Activated B cell treated with CpG ODN at 0.5 μM for 24 hours (primary cell): ENCODE measurements around the gene GALK1. TPM values are rescaled to one million over a fixed set of nuclear protein-coding genes. Genes with fewer than 3 reads are reported as not detected.
"Not testable (repeated sequence)": the region's sequence is repeated elsewhere in the genome, so short reads cannot be mapped to it uniquely, and the experiment has no call there.

ENCODE experiments used
- ATAC-seq: fragments of 200-7000 bp; cut with Tn5 transposase; one replicate; pipeline ENCODE4 v1.10.0; 2021; ENCODE audit warnings: low read depth, mild to moderate bottlenecking, moderate library complexity
- CTCF ChIA-PET: fragments of 350-600 bp; sonication (Branson Sonifier 250); formaldehyde crosslinking; loops from one replicate; lab custom pipeline; 2021; ENCODE audit warnings: antibody characterized with exemption; lab: Charles Lee
- POLR2A ChIA-PET: fragments of 350-600 bp; sonication (Branson Sonifier 250); formaldehyde crosslinking; loops from one replicate; lab custom pipeline; 2021; ENCODE audit warnings: antibody characterized with exemption; lab: Charles Lee
- DNase-seq: peaks from one replicate; pipeline ENCODE4 v3.0.0; 2022
- H3K27ac Mint-ChIP-seq: one replicate; pipeline ENCODE4 v1.8.0; 2020; ENCODE audit warnings: mixed read lengths
- H3K27me3 Mint-ChIP-seq: one replicate; pipeline ENCODE4 v1.8.0; 2021; ENCODE audit warnings: mixed read lengths
- H3K36me3 Mint-ChIP-seq: one replicate; pipeline ENCODE4 v1.8.0; 2021; ENCODE audit warnings: low read depth, mixed read lengths
- H3K4me1 Mint-ChIP-seq: one replicate; pipeline ENCODE4 v1.8.0; 2021; ENCODE audit warnings: mixed read lengths
- H3K4me3 Mint-ChIP-seq: one replicate; pipeline ENCODE4 v1.8.0; 2020; ENCODE audit warnings: mild to moderate bottlenecking, mixed read lengths
- H3K9me3 Mint-ChIP-seq: one replicate; pipeline ENCODE4 v1.8.0; 2020; ENCODE audit warnings: mixed read lengths
- CTCF ChIP-seq: fragments of 200-600 bp; IDR thresholded peaks from one replicate; pipeline ENCODE4 v1.8.0; 2022; ENCODE audit warnings: antibody characterized with exemption, mild to moderate bottlenecking
- intact Hi-C: fragments of 100-400 bp; cut with micrococcal nuclease; formaldehyde crosslinking; loops from one replicate; pipeline ENCODE4 v1.15.1; 2024
- total RNA-seq: library from RNA; stranded (reverse); gene quantifications from 2 replicates; pipeline ENCODE4 v1.2.3, GENCODE V29; 2022

GALK1 gene
- total RNA-seq, 1 donor from 2014 or later: 14.9 TPM

- no peak overlapping the region for H3K27ac Mint-ChIP-seq
- no peaks in the 10 kb centered on the region for H3K27me3 Mint-ChIP-seq
- ATAC-seq (no peak), DNase-seq (no peak)
- H3K9me3 Mint-ChIP-seq: no peaks in the 10 kb centered on the region
- H3K36me3 Mint-ChIP-seq: peaks cover 50% of the 10 kb centered on the region
- POLR2A ChIA-PET: interaction anchor here (0.9 kb wide), 1 partner anchor 54 kb away, joined by 3 read pairs; no protein-coding TSS in a partner anchor
- no peak overlapping the region for H3K4me3 Mint-ChIP-seq
- H3K4me1 Mint-ChIP-seq: peaks cover 14% of the 10 kb centered on the region
- CTCF ChIA-PET: interaction anchor here (0.6 to 1.1 kb wide), 2 partner anchors 50 to 85 kb away, joined by 3 read pairs; partner anchors contain the start of gene TRIM65
- intact Hi-C loops: no loop called here
- TF ChIP-seq CTCF: no peak
Observed at GRCh38 chr17:75811174-75811573, 46.2 kb upstream of the GALK1 start.

GRCh38 chr17:75810756-75811155 lies 45.8 kb upstream of the GALK1 start:
- H3K4me1 Mint-ChIP-seq: peaks cover 14% of the 10 kb centered on the region
- ATAC-seq, H3K9me3 Mint-ChIP-seq, intact Hi-C loops, H3K4me3 Mint-ChIP-seq, DNase-seq, H3K27ac Mint-ChIP-seq, H3K27me3 Mint-ChIP-seq: not testable (repeated sequence)
- CTCF ChIA-PET: interaction anchor here (1.1 kb wide), 1 partner anchor 86 kb away, joined by 3 read pairs; the partner anchor contains the start of gene TRIM65
- H3K36me3 Mint-ChIP-seq: peaks cover 46% of the 10 kb centered on the region
- POLR2A ChIA-PET: interaction anchor here (0.9 kb wide), 1 partner anchor 54 kb away, joined by 3 read pairs; no protein-coding TSS in a partner anchor

- no peak for ATAC-seq
Observed at GRCh38 chr17:75810216-75810615, 45.2 kb upstream of the GALK1 start.

GRCh38 chr17:75809631-75810111 lies 44.7 kb upstream of the GALK1 start:
- POLR2A ChIA-PET: interaction anchor here (0.5 to 2.9 kb wide), 8 partner anchors 10 to 45 kb away, joined by 3 to 21 read pairs (median 6); partner anchors contain the start of genes GALK1 and UNK
- Mint-ChIP-seq H3K36me3 (peaks cover 44% of the 10 kb centered on the region), H3K9me3 (no peaks in the 10 kb centered on the region), H3K4me3 (no peak overlapping the region), H3K4me1 (peaks cover 14% of the 10 kb centered on the region), H3K27ac (no peak overlapping the region), H3K27me3 (no peaks in the 10 kb centered on the region)
- DNase-seq: no peak
- ATAC-seq: no peak
- TF ChIP-seq CTCF: no peak
- CTCF ChIA-PET: interaction anchor here (1.2 to 1.4 kb wide), 3 partner anchors 17 to 56 kb away, joined by 4 to 6 read pairs (median 5); partner anchors contain the start of gene GALK1
- intact Hi-C loops: loop anchor here (2.0 kb wide), 1 partner anchor 25 kb away; the partner anchor contains the start of gene UNK

More at GRCh38 chr17:75810216-75810615, 45.2 kb upstream of the GALK1 start:
- CTCF ChIA-PET: interaction anchor here (1.1 kb wide), 1 partner anchor 86 kb away, joined by 3 read pairs; the partner anchor contains the start of gene TRIM65
- Mint-ChIP-seq H3K4me1 (peaks cover 14% of the 10 kb centered on the region), H3K36me3 (peaks cover 46% of the 10 kb centered on the region), H3K9me3 (no peaks in the 10 kb centered on the region), H3K27me3 (no peaks in the 10 kb centered on the region), H3K4me3 (no peak overlapping the region), H3K27ac (no peak overlapping the region)
- TF ChIP-seq CTCF: no peak
- DNase-seq: no peak
- POLR2A ChIA-PET: interaction anchor here (2.4 kb wide), 1 partner anchor 30 kb away, joined by 11 read pairs; a partner anchor contains a TSS
- intact Hi-C loops: no loop called here

GRCh38 chr17:75808905-75809621 lies 44.1 kb upstream of the GALK1 start:
- Mint-ChIP-seq H3K9me3 (no peaks in the 10 kb centered on the region), H3K27ac (peak overlapping the region; percentile 19), H3K4me1 (peaks cover 16% of the 10 kb centered on the region), H3K36me3 (peaks cover 39% of the 10 kb centered on the region), H3K27me3 (no peaks in the 10 kb centered on the region), H3K4me3 (no peak overlapping the region)
- DNase-seq (no peak), ATAC-seq (peak; percentile 99)
- ChIA-PET POLR2A (interaction anchor here (0.5 to 2.9 kb wide), 10 partner anchors 9 to 44 kb away, joined by 3 to 21 read pairs (median 5); partner anchors contain the start of genes GALK1 and UNK), CTCF (interaction anchor here (1.2 to 1.4 kb wide), 3 partner anchors 18 to 55 kb away, joined by 4 to 6 read pairs (median 5); partner anchors contain the start of gene GALK1)
- intact Hi-C loops: loop anchor here (2.0 kb wide), 1 partner anchor 24 kb away; the partner anchor contains the start of gene UNK
- TF ChIP-seq CTCF: no peak
